SW 1271 (cell line): ENCODE data around the gene MCM7.

ENCODE experiments used
- DNase-seq, 2 experiments: peaks; one replicate each; lab custom pipeline; 2025; lab: John Stamatoyannopoulos, UW

MCM7 gene

GRCh38 chr7:100071018-100071723 is 30.0 kb downstream of the MCM7 start:
- DNase-seq = no peak

GRCh38 chr7:100069991-100070390 is 31.2 kb downstream of the MCM7 start:
- DNase-seq = no peak

- no peak for DNase-seq
These were observed 34.2 kb downstream of the MCM7 start for GRCh38 chr7:100066953-100067352.

GRCh38 chr7:100065452-100066186 is 35.6 kb downstream of the MCM7 start:
- DNase-seq = no peak

GRCh38 chr7:100064162-100064561 is 37.0 kb downstream of the MCM7 start:
- DNase-seq = no peak

- no peak for DNase-seq
These were observed 37.8 kb downstream of the MCM7 start for GRCh38 chr7:100063376-100063775.

GRCh38 chr7:100061518-100062193 is 39.5 kb downstream of the MCM7 start:
- no peak for DNase-seq

GRCh38 chr7:100059251-100059739 is 41.9 kb downstream of the MCM7 start:
- no peak for DNase-seq

- DNase-seq = no peak
These were observed 44.2 kb downstream of the MCM7 start for GRCh38 chr7:100057006-100057405.

GRCh38 chr7:100053215-100053614 is 48.0 kb downstream of the MCM7 start:
- DNase-seq = peak in 1 of 2 experiments; percentile 53

- DNase-seq = no peak
These were observed 49.6 kb downstream of the MCM7 start for GRCh38 chr7:100051611-100052010.

- DNase-seq = peak; percentile 53 to 68
These were observed 51.5 kb downstream of the MCM7 start, which contains the start of gene ZSCAN21 for GRCh38 chr7:100049441-100050291. Gene ZSCAN21 (plus strand): TSS chr7:100049774. CDS start chr7:100057007, 7,233 bp downstream.

GRCh38 chr7:100048680-100049079 is 52.5 kb downstream of the MCM7 start:
- DNase-seq = no peak

GRCh38 chr7:100044718-100045117 is 56.5 kb downstream of the MCM7 start:
- no peak for DNase-seq
